GM21576 (cell line): Measurements from ENCODE around the gene HOXC4.
A peak's percentile ranks its signal among the peaks of the same experiment; 100 is the strongest.
"Not testable (repeated sequence)": the region's sequence is repeated elsewhere in the genome, so short reads cannot be mapped to it uniquely, and the experiment has no call there.

Experiments
- ATAC-seq: cut with Tn5 transposase; IDR thresholded peaks from one replicate; pipeline ENCODE4 v1.9.1; 2021; ENCODE audit warnings: mild to moderate bottlenecking, moderate library complexity; ENCODE audit not compliant: unreplicated experiment

Gene HOXC4

DNA sequence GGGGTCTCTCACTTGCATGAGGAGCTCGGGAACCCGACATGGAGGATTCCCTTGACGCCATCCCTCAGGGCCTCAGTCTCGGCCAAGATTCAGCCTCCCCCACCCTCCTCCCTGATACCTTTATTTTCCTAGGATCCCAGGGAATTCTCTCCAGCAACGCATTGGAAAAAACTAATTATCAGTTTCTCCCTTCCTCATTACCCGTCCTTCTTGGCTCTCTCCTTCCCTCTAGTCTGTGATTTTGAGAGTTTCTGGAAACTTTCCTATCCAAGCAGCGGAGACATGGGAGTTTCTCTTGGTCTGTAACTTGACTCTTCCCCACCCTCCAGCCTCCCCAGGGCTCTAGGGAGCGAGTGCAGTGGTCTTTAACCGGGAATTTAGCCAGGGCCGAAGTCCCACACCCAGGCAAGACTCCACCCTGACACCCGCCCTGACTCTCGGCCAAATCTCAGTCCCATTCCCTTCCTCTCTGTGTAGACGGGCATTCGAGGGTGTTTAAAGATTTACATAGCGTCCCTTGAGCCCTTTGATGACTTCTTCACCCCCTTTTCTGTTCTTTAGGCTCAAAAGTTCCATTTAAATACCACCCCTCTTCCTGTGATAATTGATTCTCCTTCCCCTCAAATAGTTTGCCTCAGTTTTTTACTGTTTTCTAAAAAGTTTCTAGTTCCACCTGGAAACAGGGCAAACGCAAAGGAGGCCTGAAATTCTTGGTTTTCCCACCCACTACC is 14.1 kb upstream of the HOXC4 start:
- no peak for ATAC-seq

DNA sequence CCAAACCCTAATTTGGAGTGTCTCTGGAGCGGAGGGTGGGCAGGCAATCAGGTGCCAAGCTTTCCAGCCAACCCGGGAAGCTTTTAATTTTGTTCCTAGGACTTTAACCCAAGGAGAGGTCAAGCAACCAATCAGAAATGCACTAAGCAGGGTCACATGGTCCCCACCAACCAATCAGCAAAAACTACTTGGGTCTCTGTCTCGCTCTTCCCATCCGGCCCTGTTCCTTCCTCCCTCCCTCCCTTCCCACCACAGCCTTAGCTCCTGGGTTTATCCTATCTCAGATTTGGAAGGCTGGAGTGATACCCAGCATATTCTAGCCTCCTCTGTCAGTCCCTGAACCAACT is 13.5 kb upstream of the HOXC4 start:
- ATAC-seq: no peak

DNA sequence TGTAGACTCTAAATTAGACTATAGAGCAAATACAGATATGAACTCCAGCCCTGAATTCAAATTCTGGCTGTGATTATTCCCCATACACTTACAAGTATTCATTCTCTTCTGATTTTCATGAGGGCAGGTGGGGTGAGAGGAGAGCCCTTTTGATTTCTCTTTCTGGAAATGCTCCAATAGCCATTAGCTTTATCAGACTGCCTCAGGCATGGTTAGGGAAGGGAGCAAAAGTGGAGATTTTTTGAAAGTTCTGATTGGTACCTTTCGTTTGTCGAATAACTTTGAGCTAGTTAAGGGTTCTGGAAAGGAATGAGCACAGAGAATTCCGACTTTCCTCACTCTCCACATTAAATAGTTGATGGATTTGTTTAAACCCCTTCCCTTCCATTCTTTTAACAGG is 13.0 kb upstream of the HOXC4 start:
- ATAC-seq: no peak

DNA sequence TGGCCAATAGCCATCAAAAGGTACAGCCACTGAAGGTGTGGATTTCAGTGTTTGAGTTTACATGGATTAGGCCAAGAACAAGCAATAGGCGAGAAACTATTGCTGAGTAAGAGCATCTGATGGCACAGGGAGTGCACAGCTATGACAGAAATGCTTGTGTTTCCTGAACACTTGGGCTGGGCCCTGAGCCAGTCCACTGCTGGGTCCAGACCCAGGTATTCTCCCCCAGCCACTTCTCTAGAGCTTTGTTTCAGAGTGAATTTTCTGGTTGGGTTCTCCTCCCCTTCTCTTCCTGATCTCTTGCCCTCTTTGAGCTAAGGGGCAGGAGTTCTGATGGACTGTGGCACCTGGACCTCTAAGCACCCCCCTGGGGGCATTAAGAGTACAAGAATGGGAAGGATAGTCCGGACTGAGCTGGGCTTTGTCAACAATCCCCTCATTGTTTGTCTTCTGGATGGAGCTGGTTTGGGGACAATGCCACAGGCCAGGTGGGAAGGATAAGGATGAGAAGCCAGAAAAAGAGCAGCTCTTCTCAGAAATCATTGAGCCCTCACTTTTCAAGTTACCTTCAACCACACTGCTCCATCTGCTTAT is 12.4 kb upstream of the HOXC4 start:
- ATAC-seq: no peak

DNA sequence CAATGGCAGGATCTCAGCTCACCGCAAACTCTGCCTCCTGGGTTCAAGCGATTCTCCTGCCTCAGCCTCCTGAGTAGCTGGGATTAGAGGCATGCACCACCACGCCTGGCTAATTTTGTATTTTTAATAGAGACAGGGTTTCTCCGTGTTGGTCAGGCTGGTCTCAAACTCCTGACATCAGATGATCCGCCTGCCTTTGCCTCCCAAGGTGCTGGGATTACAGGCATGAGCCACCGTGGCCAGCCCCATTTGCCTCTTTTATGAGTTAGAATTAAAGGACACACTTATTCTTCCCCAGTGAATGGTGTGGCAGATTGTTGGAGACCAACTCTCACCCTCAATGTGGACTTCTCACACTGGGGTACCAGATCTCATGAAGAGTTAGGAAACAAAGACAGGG is 11.6 kb upstream of the HOXC4 start:
- not testable (repeated sequence) for ATAC-seq

DNA sequence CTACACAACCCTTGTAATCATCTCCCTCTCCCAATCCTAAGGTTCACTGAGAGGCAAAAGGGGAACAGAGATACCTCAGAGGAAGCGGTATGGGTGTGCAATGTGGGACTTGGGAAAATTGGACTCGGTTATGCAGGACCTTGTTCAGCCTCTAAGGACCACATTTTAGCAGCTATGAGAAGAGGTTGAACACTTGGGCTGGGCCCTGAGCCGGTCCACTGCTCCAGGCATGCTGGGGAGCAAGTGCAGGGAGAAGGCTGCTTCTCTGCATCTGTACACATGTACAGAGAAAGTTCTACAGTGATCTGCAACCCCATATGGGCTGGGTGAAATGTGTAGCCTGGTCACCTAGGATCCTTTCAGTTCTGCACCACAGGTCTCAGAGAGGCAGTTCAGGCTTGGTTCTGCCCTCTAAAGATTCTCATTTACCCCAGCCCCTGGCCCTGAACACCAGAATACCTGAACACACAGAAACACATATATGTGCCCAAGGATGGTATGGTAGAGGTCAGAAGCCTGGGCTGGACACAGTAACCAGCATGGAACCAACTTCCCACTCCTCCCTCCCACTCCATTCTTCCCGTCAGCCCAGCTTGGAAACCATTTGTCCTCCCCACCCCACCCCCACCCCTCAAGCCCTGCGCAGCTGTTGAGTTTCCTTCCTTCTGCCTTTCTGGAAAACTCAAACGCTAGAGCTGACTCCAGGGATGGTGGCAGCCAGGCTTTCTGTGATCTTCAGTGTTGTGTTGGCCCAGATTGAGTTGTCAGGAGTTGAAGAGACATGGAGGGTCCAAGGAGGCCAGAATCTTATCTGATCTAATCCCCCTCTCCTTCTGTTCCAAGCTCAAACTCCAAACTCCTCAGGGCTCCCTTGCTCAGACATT is 10.4 kb upstream of the HOXC4 start:
- ATAC-seq: no peak

DNA sequence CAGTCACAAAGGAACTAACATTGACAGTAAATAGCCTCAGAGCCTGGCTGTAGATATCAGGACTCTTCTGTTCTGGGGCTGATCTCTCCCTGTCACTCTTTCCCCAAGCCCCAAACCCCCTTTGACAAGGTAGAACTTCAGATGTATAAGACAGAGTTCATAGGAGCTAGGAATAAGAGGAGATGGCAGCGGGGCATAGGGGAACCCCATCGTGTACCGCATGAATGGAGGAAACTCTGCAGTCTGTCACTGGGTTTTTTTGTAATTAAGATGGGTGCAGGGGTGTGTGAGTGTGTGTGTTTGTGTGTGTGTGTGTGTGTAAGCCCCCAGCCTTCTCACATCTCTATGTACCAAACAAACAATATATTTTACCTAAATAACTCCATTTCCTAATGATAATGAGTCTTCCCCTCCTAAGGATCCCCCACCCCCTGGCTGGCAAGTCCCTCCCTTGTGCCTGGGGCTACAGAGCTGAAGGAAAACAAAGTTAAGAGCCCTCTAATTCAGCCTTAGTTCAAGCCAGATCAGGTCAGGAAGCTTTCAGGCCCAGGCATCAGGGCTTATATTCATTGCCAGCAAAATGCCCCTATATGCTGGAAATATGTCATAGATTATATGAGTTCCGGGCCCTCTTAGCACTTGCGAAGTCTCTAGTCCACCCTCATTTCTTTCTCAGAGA is 9.1 kb upstream of the HOXC4 start:
- ATAC-seq: no peak

DNA sequence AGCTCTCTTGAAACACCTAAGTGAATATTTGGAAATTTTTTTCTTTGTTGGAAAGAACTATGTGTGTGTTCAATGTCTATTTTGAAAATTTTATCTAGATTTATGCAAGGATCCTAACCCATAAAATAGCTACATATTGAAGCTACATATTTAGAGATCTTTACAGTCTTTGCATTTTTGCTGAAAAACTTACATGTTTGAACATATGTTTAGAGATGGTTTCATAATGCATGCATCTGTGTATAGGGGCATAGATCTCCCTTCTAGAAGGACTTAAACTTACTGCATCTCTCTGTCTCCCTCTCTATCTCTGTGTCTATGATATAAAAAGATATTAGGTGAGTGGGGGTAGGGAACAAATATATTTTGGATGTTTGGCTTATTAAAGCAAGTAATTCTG is 8.2 kb upstream of the HOXC4 start:
- no peak for ATAC-seq

DNA sequence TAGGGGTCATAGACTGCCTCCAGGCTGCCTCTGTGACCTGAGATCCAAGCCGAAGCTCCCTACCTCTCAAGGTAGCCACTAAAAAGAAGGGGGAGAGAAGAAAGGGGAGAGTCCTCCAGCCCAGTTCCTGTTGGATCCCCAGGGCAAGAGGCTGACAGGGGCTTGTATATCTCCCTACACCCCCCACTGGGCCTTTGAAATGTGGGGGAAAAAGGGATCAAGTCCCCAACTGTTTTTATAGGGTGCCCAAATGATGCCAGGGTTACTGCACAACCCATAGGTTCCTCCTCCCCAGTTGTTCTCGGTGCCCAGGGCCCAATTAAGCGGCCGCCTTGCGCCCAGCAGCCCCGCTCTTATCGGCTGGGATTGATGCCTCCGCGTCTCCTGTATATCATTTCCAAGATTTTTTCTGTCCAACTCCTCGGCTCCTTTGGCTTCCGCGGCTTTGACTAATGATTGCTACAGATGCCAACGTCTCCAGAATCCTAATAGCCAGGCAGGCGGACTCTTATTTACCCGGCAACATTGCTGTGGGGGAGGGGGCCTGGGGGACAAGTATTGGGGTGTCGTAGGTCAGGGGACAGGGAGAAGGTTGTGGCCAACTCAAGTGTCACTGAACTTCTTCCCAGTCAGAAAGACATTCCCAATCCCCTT is 7.6 kb upstream of the HOXC4 start:
- ATAC-seq: no peak

DNA sequence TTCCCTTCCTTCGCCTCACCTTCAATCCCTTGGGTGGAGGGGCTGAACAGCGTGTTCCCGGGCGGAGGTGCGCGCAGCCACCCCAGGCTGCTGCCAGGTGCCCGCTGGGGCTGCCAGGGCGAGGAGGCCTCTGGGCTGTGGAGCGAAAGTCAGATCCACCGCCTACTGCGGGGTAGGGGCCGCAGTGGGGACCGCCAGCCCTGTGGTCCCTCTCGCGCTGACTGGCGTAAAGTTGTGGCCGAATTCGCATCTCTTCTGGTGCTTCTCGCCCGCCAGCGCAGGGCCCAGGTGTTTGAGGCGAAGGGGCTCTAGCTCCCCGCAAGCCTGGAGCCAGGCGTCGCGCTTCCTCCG is 6.9 kb upstream of the HOXC4 start:
- no peak for ATAC-seq

DNA sequence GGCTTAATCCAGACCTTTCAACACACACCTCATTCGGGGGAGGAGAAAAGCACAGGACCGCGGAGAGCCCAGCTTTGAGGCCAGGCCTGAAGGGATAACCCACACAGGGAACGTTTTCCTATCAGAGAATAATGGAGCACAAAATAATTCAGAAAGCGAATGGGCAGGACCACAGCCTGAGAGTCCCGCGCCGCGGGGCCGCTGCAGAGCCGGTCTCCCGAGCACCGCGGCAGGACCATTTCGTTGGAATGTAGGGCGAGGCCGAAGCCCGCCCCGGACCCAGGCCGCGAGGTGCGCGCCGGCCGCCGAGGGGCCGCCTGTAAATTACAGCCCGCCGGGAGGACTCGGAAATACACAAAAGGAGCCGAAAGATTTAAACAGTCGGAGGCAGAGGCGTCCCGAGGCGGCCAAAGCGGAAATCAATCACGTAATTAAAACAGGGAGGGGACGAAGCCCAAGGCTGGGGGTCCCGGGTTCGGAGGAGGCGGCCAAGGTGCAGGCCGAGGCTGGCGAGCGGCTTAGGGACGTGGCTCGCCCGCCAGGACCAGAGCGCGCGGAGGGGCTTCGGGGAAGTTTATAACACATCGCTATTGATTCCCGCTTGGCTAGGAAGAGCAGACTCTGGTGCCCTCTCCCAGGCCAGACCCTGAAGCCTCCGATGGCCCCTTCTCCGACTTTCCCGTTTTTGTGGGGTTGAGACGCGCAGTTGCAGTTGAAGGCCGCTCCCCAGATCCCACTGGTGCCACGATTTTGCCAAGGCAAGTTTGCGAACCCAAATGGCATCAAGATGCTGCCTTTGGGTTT is 6.3 kb upstream of the HOXC4 start:
- ATAC-seq: no peak

DNA sequence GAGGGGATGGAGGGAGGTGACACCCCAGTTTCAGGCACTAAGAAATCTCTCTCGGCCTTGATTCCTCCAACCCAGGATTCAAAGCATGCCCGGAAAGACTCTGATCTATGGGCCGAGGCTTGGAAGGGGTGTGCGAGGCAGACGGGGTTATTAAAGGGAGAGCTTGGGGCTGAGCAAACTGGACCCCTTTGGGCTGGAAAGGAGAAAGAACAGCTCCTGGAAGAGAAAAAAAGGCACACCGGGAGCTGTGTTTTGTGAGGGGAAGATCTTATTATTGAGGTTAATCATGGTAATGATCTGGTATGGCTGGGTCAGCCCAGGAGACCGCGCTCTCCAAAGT is 5.7 kb upstream of the HOXC4 start:
- ATAC-seq: no peak

DNA sequence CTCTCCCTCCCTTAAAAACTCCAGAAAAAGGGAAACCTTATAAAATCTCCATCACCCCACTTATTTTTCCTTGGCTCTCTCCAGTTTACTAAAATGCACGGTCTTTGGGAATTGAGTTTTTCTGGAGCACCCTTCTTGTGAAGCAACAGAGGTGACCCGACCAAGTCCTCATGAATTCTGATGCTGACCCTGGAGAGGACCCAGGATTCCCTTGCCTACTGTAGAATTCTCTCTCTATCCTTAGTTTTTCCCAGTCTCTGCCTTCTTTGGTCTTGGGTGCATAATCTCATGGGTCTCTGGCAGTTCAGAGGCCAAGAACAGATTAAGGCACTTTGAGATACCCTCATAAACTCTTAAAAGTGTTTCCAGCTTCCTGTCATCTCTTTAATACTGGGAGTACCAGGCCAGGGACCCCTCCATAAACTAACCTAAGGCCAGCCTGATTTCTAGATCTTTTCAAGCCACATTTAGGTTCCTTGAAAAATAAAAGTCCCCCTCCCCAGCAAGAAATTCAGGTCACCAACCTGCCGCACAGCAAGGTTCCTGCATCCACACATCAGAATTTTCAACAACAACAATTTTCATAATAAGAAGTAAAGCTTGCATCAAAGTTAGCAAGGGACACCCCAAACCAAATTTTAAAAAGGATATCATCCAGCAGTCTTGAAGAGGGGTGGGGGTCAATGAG is 5.1 kb upstream of the HOXC4 start:
- no peak for ATAC-seq

DNA sequence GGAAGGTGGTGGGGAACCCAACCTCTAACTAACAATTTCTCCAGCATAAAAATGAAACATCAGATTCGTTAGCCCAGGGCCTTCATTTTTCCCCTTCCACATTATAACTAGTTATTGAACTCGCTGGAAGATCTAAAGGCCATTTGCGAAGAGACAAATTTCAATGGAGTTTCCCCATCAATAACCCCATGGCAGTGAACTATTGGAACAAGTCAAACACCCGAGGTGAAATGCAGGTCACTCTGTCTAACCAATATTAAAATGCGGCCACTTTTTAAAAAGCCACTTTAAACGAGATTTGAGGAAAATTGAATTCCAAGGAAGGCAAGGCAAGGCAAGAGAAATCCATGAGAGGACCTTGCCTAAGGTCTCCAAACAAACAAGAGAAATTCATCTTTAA is 4.5 kb upstream of the HOXC4 start:
- ATAC-seq: no peak

DNA sequence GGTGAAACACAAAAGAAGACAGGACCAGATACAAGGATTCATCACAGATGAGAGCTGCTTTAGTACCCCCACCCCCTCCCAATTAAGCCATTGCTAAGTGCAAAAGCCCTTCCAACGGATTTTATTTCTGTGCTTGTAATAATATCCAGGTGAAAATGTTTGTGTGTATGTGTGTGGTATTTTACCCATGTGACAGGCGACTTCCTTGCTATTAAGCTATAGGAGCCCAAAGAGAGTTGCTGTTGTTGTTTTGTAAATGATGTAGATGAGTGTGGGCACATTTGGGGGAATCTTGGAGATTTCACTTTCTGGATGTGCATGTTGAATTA is 3.2 kb upstream of the HOXC4 start:
- ATAC-seq: no peak

DNA sequence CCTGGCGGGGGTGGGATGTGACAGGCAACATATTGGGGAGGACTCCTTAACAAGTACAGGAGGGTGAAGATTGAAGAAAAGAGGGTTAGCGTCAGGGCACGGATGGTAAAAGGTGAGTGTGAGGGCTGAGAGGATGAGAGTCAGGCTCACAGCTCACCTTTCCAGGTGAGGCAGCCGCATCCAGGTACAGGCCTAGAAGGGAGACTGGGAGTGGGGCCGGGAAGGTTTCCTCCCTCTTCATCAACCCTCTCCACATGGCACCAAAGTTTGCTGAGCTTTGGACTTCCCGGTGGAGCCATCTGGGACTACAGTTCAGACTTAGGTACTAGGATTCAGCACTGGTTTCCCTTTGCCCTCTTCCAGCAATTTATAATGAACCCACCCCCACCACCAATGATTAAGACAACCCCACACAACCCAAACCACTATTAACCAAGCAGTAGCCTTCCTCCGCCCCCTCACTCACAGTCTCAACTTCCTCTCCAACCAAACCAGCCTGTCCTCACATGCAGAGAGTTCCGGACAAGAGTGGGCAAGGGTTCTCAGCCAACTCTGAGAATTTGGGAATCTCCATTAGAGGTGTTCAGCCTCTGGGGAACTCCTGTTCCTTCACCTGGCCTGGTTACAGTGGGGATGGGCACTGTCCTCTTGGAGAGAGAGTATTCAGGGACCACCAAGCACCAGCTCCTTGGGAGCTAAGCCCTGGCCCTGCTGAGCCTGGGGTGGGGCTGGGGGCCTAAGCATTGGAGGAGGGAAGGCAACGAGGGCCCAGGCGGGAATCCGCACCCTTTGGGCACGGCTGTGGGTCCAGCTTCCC is 2.4 kb upstream of the HOXC4 start:
- no peak for ATAC-seq

DNA sequence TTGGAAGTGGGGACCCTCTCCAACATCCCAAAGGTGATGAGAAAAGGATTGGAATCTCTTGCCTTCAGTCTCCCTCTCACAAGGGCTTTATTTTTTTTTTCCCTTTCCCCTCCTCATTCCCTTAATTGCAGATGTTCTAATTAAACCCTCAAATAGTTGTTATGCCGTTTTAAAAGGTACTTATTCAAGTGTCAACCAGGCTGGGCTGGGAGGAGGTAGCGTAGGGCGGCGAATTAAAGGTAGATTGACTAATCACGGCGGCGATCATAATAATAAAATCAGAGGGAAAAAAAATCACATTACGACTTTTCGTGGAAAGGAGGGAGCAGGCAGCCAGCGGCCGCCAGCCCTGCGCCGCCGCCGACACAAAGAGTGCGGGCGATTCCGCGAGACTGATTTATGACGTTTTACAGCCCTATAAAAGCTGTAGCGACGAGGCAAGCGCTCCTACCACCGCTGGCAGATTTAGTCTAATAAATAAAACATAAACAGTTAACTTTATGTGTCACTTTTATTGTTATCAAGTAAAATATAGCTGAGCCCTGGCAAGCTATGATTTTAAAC is 1.7 kb upstream of the HOXC4 start:
- ATAC-seq: no peak

DNA sequence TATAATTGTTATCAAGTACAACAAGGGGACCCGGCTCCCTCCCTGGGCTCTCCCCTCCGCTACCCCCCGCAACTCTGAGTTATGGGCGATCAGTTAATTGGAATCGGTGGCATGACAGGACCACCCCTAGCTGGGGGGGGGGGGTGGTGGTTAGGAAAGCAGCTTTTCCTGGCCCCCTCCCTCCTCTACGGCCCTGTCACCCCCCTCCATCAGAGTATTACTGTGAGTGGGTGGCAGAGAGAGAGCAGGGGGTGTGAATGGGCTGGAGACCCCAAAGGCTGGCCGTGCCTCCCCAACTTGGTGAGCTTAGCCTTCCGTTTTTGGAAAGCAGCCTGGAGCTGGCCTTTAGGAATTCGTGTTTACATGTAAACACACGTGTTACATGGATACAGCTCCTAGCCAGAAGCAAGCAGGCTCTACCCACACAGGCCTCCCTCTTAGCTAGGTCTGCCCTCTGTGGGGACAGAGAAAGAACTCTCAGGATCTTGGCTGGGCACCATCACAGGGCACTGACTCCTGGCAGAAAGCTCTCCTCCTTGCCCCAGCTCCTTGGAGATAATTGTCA is 1.1 kb upstream of the HOXC4 start:
- peak; percentile 3 for ATAC-seq
